PC-3 (cell line): ENCODE results near the gene FAM110A. TPM values are rescaled to one million over a fixed set of nuclear protein-coding genes. Genes with fewer than 3 reads are reported as not detected.

Source experiments
- ATAC-seq: fragments of 200-7000 bp; cut with Tn5 transposase; 2 replicates; pipeline ENCODE4 v1.9.1; 2020; ENCODE audit warnings: mild to moderate bottlenecking, moderate library complexity
- BruUV-seq: library from RNA; stranded (reverse); fragments of 400-500 nt; replicated peaks from 2 replicates; lab custom pipeline; 2021; lab: Mats Ljungman, UMichigan
- CTCF ChIA-PET: fragments of 300-600 bp; sonication (Branson Sonifier 250); formaldehyde crosslinking; loops from one replicate; lab custom pipeline; 2022; ENCODE audit warnings: antibody characterized with exemption; lab: Charles Lee
- POLR2A ChIA-PET: fragments of 300-600 bp; sonication (Branson Sonifier 250); formaldehyde crosslinking; loops from one replicate; lab custom pipeline; 2022; ENCODE audit warnings: antibody characterized with exemption; ENCODE audit not compliant: unreplicated experiment; lab: Charles Lee
- DNase-seq: peaks from one replicate; pipeline ENCODE4 v3.0.0-alpha.2; 2015
- H2AFZ ChIP-seq: fragments of 300-600 bp; sonication (generic); 2 replicates; pipeline ENCODE4 v1.6.0; 2016; ENCODE audit warnings: antibody characterized with exemption, low read length
- H3F3A ChIP-seq: fragments of 300-600 bp; sonication (generic); one replicate; pipeline ENCODE4 v1.6.0; 2017; ENCODE audit warnings: antibody characterized with exemption, low read length, control low read depth, mild to moderate bottlenecking; ENCODE audit not compliant: unreplicated experiment
- H3K27ac ChIP-seq: fragments of 300-600 bp; sonication (generic); 2 replicates; pipeline ENCODE4 v1.5.1; 2016; ENCODE audit warnings: mild to moderate bottlenecking, low read length
- H3K27me3 ChIP-seq: fragments of 300-600 bp; sonication (generic); 2 replicates; pipeline ENCODE4 v1.6.1; 2016; ENCODE audit warnings: low read length, mixed read lengths
- H3K36me3 ChIP-seq: fragments of 300-600 bp; sonication (generic); 2 replicates; pipeline ENCODE4 v1.6.1; 2016; ENCODE audit warnings: low read depth, mixed run types, low read length, mixed read lengths
- H3K4me1 ChIP-seq: fragments of 300-600 bp; sonication (generic); 2 replicates; pipeline ENCODE4 v1.5.1; 2016; ENCODE audit warnings: low read length; ENCODE audit not compliant: insufficient read depth
- H3K4me2 ChIP-seq: fragments of 300-600 bp; sonication (generic); 2 replicates; pipeline ENCODE4 v1.6.0; 2016; ENCODE audit warnings: low read length
- H3K4me3 ChIP-seq: fragments of 300-600 bp; sonication (generic); 2 replicates; pipeline ENCODE4 v1.5.1; 2016; ENCODE audit warnings: mild to moderate bottlenecking, low read length, mixed read lengths
- H3K79me2 ChIP-seq: fragments of 300-600 bp; sonication (generic); 2 replicates; pipeline ENCODE4 v1.6.1; 2017; ENCODE audit warnings: low read length, mixed read lengths
- H3K9ac ChIP-seq: fragments of 300-600 bp; sonication (generic); 2 replicates; pipeline ENCODE4 v1.6.0; 2016; ENCODE audit warnings: mild to moderate bottlenecking, low read length
- H3K9me2 ChIP-seq: fragments of 300-600 bp; sonication (generic); replicated peaks from 2 replicates; pipeline ENCODE4 v1.6.1; 2016; ENCODE audit warnings: mixed run types, low read length, mixed read lengths
- H3K9me3 ChIP-seq: fragments of 300-600 bp; sonication (generic); 2 replicates; pipeline ENCODE4 v1.6.1; 2016; ENCODE audit warnings: low read length, mixed read lengths
- H4K20me1 ChIP-seq: fragments of 300-600 bp; sonication (generic); 2 replicates; pipeline ENCODE4 v1.6.1; 2016; ENCODE audit warnings: low read length, mixed read lengths
- CTCF ChIP-seq: fragments of 300-600 bp; sonication (generic); conservative IDR thresholded peaks from 2 replicates; pipeline ENCODE4 v1.5.1; 2017; ENCODE audit warnings: antibody characterized with exemption, low read depth, mild to moderate bottlenecking, low read length
- EZH2 ChIP-seq: fragments of 300-600 bp; sonication (generic); IDR thresholded peaks from one replicate; pipeline ENCODE4 v1.6.1; 2017; ENCODE audit warnings: antibody characterized with exemption, mild to moderate bottlenecking, low read length; ENCODE audit not compliant: unreplicated experiment
- EZH2phosphoT487 ChIP-seq: fragments of 300-600 bp; sonication (generic); IDR thresholded peaks from 2 replicates; pipeline ENCODE4 v1.6.1; 2018; ENCODE audit warnings: mild to moderate bottlenecking, antibody characterized with exemption, low read length, borderline replicate concordance
- intact Hi-C: fragments of 100-400 bp; cut with micrococcal nuclease; formaldehyde crosslinking; loops from 2 replicates; pipeline ENCODE4 v1.9.0; 2023
- total RNA-seq: library from RNA; depleted of rRNA; stranded (reverse); fragments of >200 nt; gene quantifications from 2 replicates; pipeline ENCODE4 v1.2.3, GENCODE V29; 2014

FAM110A gene
- total RNA-seq, 1 experiment from 2014 or later, result 28.4 TPM

GRCh38 chr20:818001-818664 is 15.4 kb upstream of the FAM110A start:
- intact Hi-C loops, result loop anchor here (5.0 to 10.0 kb wide), 3 partner anchors 39 to 367 kb away; partner anchors contain the start of gene TMEM74B
- BruUV-seq, result no TSS peak
- peak overlapping the region; percentile 50; the same call in 1 of the 2 replicates for H2AFZ ChIP-seq
- DNase-seq, result peak; percentile 72
- peak overlapping the region; percentile 61 for H3K4me2 ChIP-seq
- ATAC-seq, result peak; percentile 90
- no peak overlapping the region for H3K27ac ChIP-seq
- ChIA-PET POLR2A (no interaction called here), CTCF (interaction anchor here (0.7 to 1.5 kb wide), 6 partner anchors 15 to 149 kb away, joined by 3 to 26 read pairs (median 6); partner anchors contain the start of gene FAM110A)
- no peaks in the 10 kb centered on the region for H3K79me2 ChIP-seq
- H3K36me3 ChIP-seq, result no peaks in the 10 kb centered on the region
- TF ChIP-seq EZH2 (no peak), CTCF (0 out of 2 replicates have a peak, but pooled peaks have one; percentile 15)
- no peaks in the 10 kb centered on the region for H3K9me2 ChIP-seq
- no peak overlapping the region for H3K9ac ChIP-seq
- H3K4me1 ChIP-seq, result peaks cover 7% of the 10 kb centered on the region; the same call in 1 of the 2 replicates
- H3K4me3 ChIP-seq, result no peak overlapping the region
- H3K27me3 ChIP-seq, result peaks cover 6% of the 10 kb centered on the region; the same call in 1 of the 2 replicates
- no peaks in the 10 kb centered on the region for H4K20me1 ChIP-seq
- H3F3A ChIP-seq, result no peaks in the 10 kb centered on the region
- no peaks in the 10 kb centered on the region for H3K9me3 ChIP-seq

- Histone ChIP-seq H3K4me1 (peaks cover 7% of the 10 kb centered on the region; the same call in 1 of the 2 replicates), H3K9me3 (no peaks in the 10 kb centered on the region), H3K27me3 (no peaks in the 10 kb centered on the region), H4K20me1 (no peaks in the 10 kb centered on the region), H3K4me2 (no peak overlapping the region), H3K9ac (no peak overlapping the region), H3K27ac (no peak overlapping the region), H3F3A (no peaks in the 10 kb centered on the region), H3K36me3 (no peaks in the 10 kb centered on the region), H3K79me2 (no peaks in the 10 kb centered on the region), H3K9me2 (no peaks in the 10 kb centered on the region), H3K4me3 (no peak overlapping the region), H2AFZ (no peak overlapping the region)
- ATAC-seq (no peak), DNase-seq (no peak)
- CTCF ChIA-PET, result no interaction called here
- intact Hi-C loops, result loop anchor here (5.0 to 10.0 kb wide), 3 partner anchors 38 to 365 kb away; partner anchors contain the start of gene TMEM74B
- POLR2A ChIA-PET, result no interaction called here
- no TSS peak for BruUV-seq
- no peak for TF ChIP-seq CTCF
- no peak for TF ChIP-seq EZH2
- TF ChIP-seq EZH2phosphoT487, result no peak
Observed at GRCh38 chr20:819680-820322, 13.7 kb upstream of the FAM110A start.
